Measurements from ENCODE around the gene ETV6.

The ETV6 gene

DNA sequence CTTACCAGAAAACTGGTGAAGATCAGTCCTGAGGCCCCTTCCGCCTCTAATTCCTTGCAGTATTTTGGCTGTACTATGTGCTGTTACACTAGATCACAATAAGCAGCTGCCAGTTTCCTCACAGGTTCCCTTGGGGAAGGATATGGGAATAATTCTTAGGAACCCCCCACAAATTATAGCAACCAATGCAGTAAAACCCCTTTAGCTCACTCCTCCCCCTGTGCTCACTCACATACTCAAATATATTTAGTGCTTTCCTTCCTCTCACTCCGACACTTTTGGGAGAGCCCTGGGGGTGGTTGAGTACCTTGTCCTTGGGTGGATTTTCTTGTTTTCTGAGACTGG lies 162.7 kb downstream of the ETV6 start:
- no peak for DNase-seq

GRCh38 chr12:11812586-11813437 lies 163.3 kb downstream of the ETV6 start:
- peak; percentile 82 for DNase-seq

- no peak for DNase-seq
These were observed 164.0 kb downstream of the ETV6 start for GRCh38 chr12:11813438-11813813.

DNA sequence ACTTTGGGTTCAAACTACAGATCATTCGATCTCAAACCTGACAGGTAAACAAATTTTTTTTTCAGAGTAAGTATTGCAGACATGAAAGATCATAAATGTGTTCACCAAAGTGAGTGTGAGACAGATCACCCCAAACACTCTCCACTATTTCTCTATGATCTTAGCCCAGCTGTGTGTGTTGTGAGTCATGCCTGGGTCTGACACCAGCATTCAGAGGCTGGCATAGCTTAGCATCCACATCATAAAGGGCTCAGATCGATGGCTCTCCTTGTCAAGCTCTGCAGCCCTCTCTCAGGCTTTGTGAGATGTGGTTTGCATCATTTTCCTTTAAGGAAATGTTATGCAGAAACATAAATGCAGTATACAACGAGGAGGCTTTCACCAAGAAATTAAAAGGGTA lies 164.9 kb downstream of the ETV6 start:
- DNase-seq = peak; percentile 30

DNA sequence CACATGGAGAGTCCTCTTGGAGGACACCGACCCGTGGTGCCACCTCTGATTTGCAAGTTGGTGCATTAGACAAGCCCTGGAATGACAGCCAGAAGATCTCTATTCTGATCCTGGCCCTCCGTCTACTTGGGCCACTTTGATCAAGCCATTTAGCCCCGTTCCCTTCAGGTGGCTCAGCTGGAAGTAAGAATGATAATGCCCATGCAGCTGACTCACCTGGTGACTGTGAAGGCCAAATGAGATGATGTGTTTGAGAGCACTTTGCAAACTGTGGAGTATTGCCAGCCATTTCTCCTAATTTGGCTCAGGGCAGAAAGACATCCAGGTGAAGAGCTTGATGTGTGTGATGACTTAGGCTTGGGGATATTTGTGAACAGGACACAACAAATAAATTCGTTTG lies 165.9 kb downstream of the ETV6 start:
- no peak for DNase-seq

- DNase-seq = peak; percentile 65
These were observed 170.2 kb downstream of the ETV6 start for GRCh38 chr12:11819643-11820042.

DNA sequence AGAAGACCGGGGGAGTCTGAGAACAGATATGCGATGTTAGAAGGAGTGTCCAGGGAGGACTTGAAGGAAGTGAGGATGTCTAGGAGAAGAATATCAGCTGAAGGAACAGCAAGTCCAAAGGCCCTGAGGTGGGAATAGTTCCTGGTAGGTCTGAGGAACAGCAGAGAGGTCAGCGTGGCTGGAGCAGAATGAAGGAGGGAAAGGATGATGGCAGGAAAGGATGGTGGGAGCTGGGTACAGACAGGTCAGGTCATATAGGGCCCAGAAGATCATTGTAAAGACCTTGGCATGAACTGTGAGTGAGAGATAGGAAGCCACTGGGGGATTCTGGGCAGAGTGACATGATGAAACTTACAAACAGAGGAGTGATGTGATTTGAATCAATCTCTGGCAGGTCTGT lies 171.0 kb downstream of the ETV6 start:
- peak; percentile 16 for DNase-seq

- peak; percentile 12 for DNase-seq
These were observed 172.1 kb downstream of the ETV6 start for GRCh38 chr12:11821386-11822080.

- DNase-seq = peak; percentile 78
These were observed 172.8 kb downstream of the ETV6 start for GRCh38 chr12:11822081-11822834.

GRCh38 chr12:11823043-11823442 lies 173.6 kb downstream of the ETV6 start:
- DNase-seq = no peak

- peak; percentile 16 for DNase-seq
These were observed 174.1 kb downstream of the ETV6 start for GRCh38 chr12:11823593-11823992.

- DNase-seq = peak; percentile 16
These were observed 174.6 kb downstream of the ETV6 start for GRCh38 chr12:11824069-11824468.

- DNase-seq = no peak
These were observed 175.3 kb downstream of the ETV6 start for GRCh38 chr12:11824736-11825135.

DNA sequence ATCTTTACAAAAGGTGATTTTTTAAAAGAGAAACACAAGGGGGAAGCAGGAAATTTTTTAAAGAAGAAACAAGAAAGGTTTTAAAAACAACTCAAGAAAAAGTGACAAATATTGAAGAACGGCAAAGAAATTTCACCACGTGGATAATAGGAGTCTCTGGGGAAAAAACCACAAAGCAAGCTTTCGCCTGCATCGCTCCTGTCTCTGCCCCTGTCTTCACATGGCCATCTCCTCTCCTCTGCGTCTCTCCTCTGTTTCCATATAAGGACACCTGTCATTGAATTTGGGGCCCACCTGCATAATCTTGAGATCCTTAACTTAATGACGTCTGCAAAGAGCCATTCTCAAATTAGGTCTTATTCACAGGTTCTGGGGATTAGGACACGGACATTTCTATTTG lies 175.8 kb downstream of the ETV6 start:
- no peak for DNase-seq

- peak; percentile 49 for DNase-seq
These were observed 177.1 kb downstream of the ETV6 start for GRCh38 chr12:11826574-11826973.

DNA sequence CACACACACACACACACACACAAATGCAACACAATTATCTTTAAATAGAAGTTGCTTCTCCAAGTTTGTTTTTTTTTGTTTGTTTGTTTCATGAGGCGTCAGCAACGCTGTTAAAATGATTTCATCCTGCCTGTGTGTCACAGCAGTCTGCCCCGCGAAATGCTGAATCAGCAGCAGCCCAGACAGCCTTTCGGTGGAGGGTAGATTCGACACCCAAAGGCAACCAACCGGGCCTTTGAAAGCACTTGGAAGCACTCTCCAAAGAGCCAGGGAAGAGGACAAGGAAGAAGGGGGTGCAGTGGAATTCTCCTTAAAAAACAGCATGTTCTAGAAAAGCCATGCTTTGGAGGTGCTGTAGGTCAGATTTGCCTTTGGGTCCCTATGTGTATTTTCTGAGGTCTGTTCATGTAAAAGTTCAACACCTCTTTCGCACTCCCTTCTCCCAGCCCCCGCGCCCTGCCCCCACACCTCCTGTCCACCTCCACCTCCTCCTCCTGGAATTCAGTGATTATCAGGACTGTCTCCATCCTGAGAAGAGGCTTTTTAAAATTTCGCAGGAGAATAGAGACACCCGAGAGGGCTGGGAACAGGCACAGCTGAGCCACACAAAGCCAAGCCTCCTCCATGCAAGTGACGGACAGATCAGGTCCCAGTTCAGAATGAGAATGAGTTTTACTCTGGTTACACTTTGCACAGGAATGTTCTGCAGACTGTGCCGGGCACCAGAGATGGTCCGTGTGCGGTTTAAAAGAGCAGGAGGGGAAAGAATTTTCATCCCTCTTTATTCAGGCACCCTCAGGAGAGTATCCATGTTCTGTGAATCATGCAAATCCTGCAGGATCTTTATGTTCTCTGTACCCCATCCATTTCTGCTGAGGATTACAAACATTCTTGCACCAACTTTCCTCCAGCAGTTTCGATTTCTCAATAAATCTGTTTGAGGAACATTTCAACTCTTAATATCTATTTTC lies 177.9 kb downstream of the ETV6 start:
- DNase-seq = peak; percentile 57

- DNase-seq = no peak
These were observed 180.3 kb downstream of the ETV6 start for GRCh38 chr12:11829764-11830194.

- DNase-seq = no peak
These were observed 180.9 kb downstream of the ETV6 start for GRCh38 chr12:11830307-11830801.

- DNase-seq = no peak
These were observed 182.6 kb downstream of the ETV6 start for GRCh38 chr12:11832093-11832492.

GRCh38 chr12:11833174-11833895 lies 183.9 kb downstream of the ETV6 start:
- no peak for DNase-seq

GRCh38 chr12:11834104-11834812 lies 184.8 kb downstream of the ETV6 start:
- DNase-seq = no peak
